Fibroblast of pulmonary artery (primary cell): ENCODE results near the gene ECT2L.

Experiments used
- DNase-seq: peaks from one replicate; pipeline ENCODE4 v3.0.0-alpha.2; 2010; ENCODE audit warnings: low read depth
- H3K4me3 ChIP-seq: replicated peaks from 2 replicates; pipeline ENCODE4 v1.5.1; 2011; ENCODE audit warnings: low read depth, mild to moderate bottlenecking, control low read depth, low read length, moderate library complexity
- TF ChIP-seq, protein P1 (sequence below): IDR thresholded peaks from 2 replicates; pipeline ENCODE4 v1.5.1; 2011; ENCODE audit warnings: mild to moderate bottlenecking, control low read depth, low read length, inconsistent platforms; ENCODE audit errors: missing control alignments

ECT2L gene

DNA sequence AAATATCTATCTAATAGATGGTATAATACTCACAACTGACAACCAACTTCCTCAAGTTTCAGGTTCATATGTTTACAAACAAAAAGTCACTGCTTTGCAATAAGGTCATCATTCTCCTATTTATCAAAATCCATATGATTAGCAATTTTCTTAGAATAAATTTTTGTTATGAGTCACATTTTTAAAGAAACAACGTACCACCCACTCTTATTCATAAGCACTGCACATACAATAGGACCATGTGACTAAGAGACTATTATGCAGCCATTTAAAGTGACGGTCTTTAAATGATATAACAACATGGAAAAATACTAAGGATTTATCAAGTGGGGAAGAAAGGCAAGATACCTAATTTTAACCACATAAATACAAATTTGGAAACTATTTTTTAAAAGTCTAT, 152.1 kb downstream of the ECT2L start:
- DNase-seq, result no peak

DNA sequence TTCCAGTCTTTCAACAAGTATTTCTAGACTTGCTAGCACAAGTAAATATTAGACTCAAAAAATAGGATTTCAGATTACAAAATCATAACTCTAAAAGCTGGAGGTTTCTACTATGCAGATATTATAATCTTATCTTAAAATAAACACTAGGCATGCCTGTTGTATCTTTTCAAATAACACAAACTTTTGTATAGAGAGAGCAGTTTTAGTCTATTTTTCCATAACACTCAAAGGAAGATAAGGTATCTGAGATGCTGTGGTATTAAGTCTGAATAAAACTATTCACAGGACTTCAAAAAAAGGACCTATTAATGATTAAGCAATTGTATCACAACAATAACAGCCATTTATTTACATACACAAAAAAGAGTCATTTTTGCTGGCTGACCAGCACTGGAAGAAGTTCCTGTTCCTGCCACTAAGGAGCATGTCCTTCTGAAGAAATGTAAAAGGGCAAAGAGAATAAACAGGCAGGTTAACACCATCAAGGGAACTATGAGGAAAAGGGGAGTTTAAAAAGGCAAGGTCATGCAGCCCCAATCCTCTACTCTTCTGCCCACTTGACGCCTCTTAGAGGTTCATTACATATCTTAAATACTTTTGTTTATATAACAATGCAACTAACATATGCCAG, 152.8 kb downstream of the ECT2L start:
- no peak for DNase-seq
- TF ChIP-seq, protein P1, sequence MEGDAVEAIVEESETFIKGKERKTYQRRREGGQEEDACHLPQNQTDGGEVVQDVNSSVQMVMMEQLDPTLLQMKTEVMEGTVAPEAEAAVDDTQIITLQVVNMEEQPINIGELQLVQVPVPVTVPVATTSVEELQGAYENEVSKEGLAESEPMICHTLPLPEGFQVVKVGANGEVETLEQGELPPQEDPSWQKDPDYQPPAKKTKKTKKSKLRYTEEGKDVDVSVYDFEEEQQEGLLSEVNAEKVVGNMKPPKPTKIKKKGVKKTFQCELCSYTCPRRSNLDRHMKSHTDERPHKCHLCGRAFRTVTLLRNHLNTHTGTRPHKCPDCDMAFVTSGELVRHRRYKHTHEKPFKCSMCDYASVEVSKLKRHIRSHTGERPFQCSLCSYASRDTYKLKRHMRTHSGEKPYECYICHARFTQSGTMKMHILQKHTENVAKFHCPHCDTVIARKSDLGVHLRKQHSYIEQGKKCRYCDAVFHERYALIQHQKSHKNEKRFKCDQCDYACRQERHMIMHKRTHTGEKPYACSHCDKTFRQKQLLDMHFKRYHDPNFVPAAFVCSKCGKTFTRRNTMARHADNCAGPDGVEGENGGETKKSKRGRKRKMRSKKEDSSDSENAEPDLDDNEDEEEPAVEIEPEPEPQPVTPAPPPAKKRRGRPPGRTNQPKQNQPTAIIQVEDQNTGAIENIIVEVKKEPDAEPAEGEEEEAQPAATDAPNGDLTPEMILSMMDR, result peak; percentile 24
- H3K4me3 ChIP-seq, result no peak overlapping the region

More for the DNA sequence above, 152.1 kb downstream of the ECT2L start:
- TF ChIP-seq, protein P1, result no peak
- no peak overlapping the region for H3K4me3 ChIP-seq

DNA sequence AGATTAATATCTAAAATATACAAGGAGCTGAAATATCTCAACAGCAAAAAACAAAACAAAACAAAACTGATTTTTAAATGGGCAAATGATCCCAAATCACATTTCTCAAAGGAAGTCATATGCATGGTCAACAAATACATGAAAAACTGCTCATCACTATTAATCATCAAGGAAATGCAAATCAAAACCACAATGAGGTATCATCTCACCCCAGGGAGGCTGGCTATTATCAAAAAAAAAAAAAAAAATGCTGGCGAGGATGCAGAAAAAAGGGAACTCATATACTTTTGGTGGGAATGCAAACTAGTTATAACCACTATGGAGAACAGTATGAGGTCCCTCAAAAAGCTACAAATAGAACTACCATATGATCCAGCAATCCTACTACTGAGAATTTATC, 157.6 kb downstream of the ECT2L start:
- DNase-seq, result no peak
- TF ChIP-seq, protein P1, result no peak

More for the DNA sequence above, 157.6 kb downstream of the ECT2L start:
- H3K4me3 ChIP-seq, result no peak overlapping the region
